OCI-LY1 (cell line): Measurements from ENCODE around the gene TMA7B.

Experiments used
- H2AFZ ChIP-seq: fragments of 200-600 bp; sonication (generic), shearing (Covaris generic); 2 replicates; pipeline ENCODE4 v1.6.0; 2014; ENCODE audit warnings: antibody characterized with exemption, mild to moderate bottlenecking, low read length
- H3F3A ChIP-seq: fragments of 200-600 bp; sonication (generic), shearing (Covaris generic); 2 replicates; pipeline ENCODE4 v1.6.0; 2014; ENCODE audit warnings: mild to moderate bottlenecking, antibody characterized with exemption, low read length, moderate library complexity; ENCODE audit not compliant: insufficient read depth
- H3K27ac ChIP-seq: fragments of 200-600 bp; sonication (generic); 2 replicates; pipeline ENCODE4 v1.5.1; 2014; ENCODE audit warnings: low read length, mixed run types, mild to moderate bottlenecking, low read depth; ENCODE audit not compliant: poor library complexity, severe bottlenecking
- H3K27me3 ChIP-seq: fragments of 200-600 bp; sonication (generic); 2 replicates; pipeline ENCODE4 v1.6.0; 2014; ENCODE audit warnings: antibody characterized with exemption, mild to moderate bottlenecking, low read length, moderate library complexity; ENCODE audit not compliant: insufficient read depth
- H3K36me3 ChIP-seq: fragments of 200-600 bp; sonication (generic); 2 replicates; pipeline ENCODE4 v1.6.1; 2014; ENCODE audit warnings: mild to moderate bottlenecking, antibody characterized with exemption, low read length, moderate library complexity, mixed read lengths; ENCODE audit not compliant: insufficient read depth
- H3K4me1 ChIP-seq: fragments of 200-600 bp; sonication (generic); 2 replicates; pipeline ENCODE4 v1.5.1; 2014; ENCODE audit warnings: mild to moderate bottlenecking, low read length, moderate library complexity; ENCODE audit not compliant: insufficient read depth, severe bottlenecking
- H3K4me2 ChIP-seq: fragments of 200-600 bp; sonication (generic), shearing (Covaris generic); 2 replicates; pipeline ENCODE4 v1.6.1; 2014; ENCODE audit warnings: low read length
- H3K4me3 ChIP-seq: fragments of 200-600 bp; sonication (generic); 2 replicates; pipeline ENCODE4 v1.5.1; 2014; ENCODE audit warnings: low read length, low read depth, mild to moderate bottlenecking, mixed read lengths; ENCODE audit not compliant: poor library complexity, severe bottlenecking
- H3K79me2 ChIP-seq: fragments of 200-600 bp; shearing (Covaris generic); 2 replicates; pipeline ENCODE4 v1.6.1; 2016; ENCODE audit warnings: mixed run types, low read length, mixed read lengths; ENCODE audit not compliant: insufficient read depth
- H3K9ac ChIP-seq: fragments of 200-600 bp; sonication (generic), shearing (Covaris generic); 2 replicates; pipeline ENCODE4 v1.6.1; 2014; ENCODE audit warnings: mild to moderate bottlenecking, low read length, mixed read lengths
- H3K9me2 ChIP-seq: fragments of 200-600 bp; sonication (generic), shearing (Covaris generic); 2 replicates; pipeline ENCODE4 v1.6.1; 2014; ENCODE audit warnings: low read depth, mild to moderate bottlenecking, low read length, mixed read lengths
- H3K9me3 ChIP-seq: fragments of 200-600 bp; shearing (Covaris generic); 2 replicates; pipeline ENCODE4 v1.6.1; 2014; ENCODE audit warnings: low read length, mixed read lengths
- H4K20me1 ChIP-seq: fragments of 200-600 bp; sonication (generic), shearing (Covaris generic); 2 replicates; pipeline ENCODE4 v1.6.0; 2016; ENCODE audit warnings: mild to moderate bottlenecking, low read length; ENCODE audit not compliant: insufficient read depth
- EZH2 ChIP-seq: fragments of 200-600 bp; sonication (generic), shearing (Covaris generic); IDR thresholded peaks from 2 replicates; pipeline ENCODE4 v1.8.0; 2017; ENCODE audit warnings: borderline replicate concordance, mixed run types, mild to moderate bottlenecking, antibody characterized with exemption, low read length, moderate library complexity, mixed read lengths
- TF ChIP-seq, protein P1 (sequence below): fragments of 200-600 bp; sonication (generic), shearing (Covaris generic); IDR thresholded peaks from 2 replicates; pipeline ENCODE4 v1.5.1; 2017; ENCODE audit warnings: mild to moderate bottlenecking, antibody characterized with exemption, low read length, moderate library complexity, mixed read lengths

TMA7B gene

DNA sequence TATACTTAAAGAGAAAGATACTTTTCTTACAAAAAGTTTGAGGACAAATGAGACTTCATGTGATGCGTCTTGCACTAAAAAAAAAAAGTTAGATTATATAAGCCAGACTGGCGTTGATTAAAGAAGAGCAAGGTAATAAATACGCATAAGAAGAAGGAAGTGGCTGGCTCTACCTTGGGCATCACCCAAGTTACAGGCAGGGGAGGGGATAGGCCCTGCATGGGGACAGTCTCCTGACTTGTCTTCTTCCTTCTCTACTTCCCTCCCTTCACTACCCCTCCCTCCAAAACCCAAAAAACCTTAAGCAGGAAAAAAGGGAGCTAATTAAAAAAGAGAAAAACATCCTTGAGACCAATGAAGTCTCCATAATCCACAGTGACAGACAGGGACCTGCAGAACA is 22.3 kb upstream of the TMA7B start:
- H3K4me2 ChIP-seq = no peak overlapping the region
- no peak overlapping the region for H3K27ac ChIP-seq
- H3K27me3 ChIP-seq = no peaks in the 10 kb centered on the region; the same call in 1 of the 2 replicates
- H4K20me1 ChIP-seq = no peaks in the 10 kb centered on the region
- no peaks in the 10 kb centered on the region for H3K4me1 ChIP-seq
- no peaks in the 10 kb centered on the region for H3K9me2 ChIP-seq
- H3K9me3 ChIP-seq = no peaks in the 10 kb centered on the region
- H3K36me3 ChIP-seq = no peaks in the 10 kb centered on the region
- no peak overlapping the region for H2AFZ ChIP-seq
- H3K79me2 ChIP-seq = no peaks in the 10 kb centered on the region
- TF ChIP-seq EZH2 = no peak
- TF ChIP-seq, protein P1, sequence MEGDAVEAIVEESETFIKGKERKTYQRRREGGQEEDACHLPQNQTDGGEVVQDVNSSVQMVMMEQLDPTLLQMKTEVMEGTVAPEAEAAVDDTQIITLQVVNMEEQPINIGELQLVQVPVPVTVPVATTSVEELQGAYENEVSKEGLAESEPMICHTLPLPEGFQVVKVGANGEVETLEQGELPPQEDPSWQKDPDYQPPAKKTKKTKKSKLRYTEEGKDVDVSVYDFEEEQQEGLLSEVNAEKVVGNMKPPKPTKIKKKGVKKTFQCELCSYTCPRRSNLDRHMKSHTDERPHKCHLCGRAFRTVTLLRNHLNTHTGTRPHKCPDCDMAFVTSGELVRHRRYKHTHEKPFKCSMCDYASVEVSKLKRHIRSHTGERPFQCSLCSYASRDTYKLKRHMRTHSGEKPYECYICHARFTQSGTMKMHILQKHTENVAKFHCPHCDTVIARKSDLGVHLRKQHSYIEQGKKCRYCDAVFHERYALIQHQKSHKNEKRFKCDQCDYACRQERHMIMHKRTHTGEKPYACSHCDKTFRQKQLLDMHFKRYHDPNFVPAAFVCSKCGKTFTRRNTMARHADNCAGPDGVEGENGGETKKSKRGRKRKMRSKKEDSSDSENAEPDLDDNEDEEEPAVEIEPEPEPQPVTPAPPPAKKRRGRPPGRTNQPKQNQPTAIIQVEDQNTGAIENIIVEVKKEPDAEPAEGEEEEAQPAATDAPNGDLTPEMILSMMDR = no peak
- H3K9ac ChIP-seq = no peak overlapping the region
- H3F3A ChIP-seq = no peaks in the 10 kb centered on the region
- H3K4me3 ChIP-seq = no peak overlapping the region

DNA sequence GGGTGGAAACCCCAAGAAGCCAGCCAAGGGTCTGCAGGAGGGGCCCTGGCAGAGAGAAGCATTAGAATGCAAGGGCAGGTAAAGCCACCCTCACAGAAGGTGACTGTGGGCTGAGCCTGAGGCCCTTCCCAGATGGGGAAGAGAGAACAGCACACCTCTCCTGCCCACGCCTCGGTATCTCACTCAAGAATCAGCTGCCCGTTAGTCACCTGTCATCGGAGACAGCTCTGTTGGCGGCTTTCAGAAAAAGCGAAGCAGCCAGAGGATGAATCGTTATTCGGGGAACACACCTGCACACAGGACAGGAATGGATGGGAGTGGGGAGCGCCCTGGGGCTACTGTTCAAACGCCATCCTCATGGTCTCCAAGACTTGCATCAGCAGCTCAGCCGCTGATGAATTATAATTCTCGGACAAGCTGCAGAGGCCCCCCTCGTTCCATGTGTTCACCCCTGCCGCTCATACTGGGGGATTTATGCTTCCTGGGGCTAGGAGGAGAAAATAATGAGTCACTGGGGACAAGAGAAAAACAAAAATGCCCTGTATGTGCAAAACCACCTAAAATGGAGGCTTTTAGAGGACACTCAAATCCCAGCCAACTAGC is 21.6 kb upstream of the TMA7B start:
- no peak overlapping the region for H3K27ac ChIP-seq
- TF ChIP-seq, protein P1 = no peak
- no peak for TF ChIP-seq EZH2
- no peaks in the 10 kb centered on the region for H3K9me3 ChIP-seq
- no peaks in the 10 kb centered on the region for H3F3A ChIP-seq
- no peak overlapping the region for H3K4me3 ChIP-seq
- no peaks in the 10 kb centered on the region for H3K4me1 ChIP-seq
- H2AFZ ChIP-seq = no peak overlapping the region
- no peaks in the 10 kb centered on the region for H4K20me1 ChIP-seq
- no peaks in the 10 kb centered on the region; the same call in 1 of the 2 replicates for H3K27me3 ChIP-seq
- H3K79me2 ChIP-seq = no peaks in the 10 kb centered on the region
- H3K36me3 ChIP-seq = no peaks in the 10 kb centered on the region
- no peaks in the 10 kb centered on the region for H3K9me2 ChIP-seq
- H3K9ac ChIP-seq = no peak overlapping the region
- no peak overlapping the region for H3K4me2 ChIP-seq

DNA sequence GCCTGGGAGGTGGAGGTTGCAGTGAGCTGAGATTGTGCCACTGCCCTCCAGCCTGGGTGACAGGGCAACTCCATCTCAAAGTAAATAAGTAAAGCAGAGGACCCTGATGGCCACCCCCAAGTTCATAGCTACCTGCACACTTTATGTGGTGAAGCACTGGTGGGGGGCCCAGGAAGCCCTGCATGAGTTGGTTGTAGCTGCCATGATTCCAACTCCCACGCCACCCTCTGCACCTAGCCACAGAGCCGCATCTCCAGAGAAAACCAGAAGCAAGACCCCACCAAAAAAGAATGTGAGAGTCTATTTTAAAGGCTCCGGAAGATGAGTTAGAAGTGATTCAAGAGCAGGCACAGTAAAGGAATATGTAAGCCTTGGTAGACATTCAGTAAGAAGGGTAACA is 20.4 kb upstream of the TMA7B start:
- no peak for TF ChIP-seq EZH2
- TF ChIP-seq, protein P1 = no peak
- no peak overlapping the region for H3K4me3 ChIP-seq
- no peaks in the 10 kb centered on the region for H3K36me3 ChIP-seq
- H3K27ac ChIP-seq = no peak overlapping the region
- no peaks in the 10 kb centered on the region for H3K27me3 ChIP-seq
- no peaks in the 10 kb centered on the region for H3K79me2 ChIP-seq
- H3K4me2 ChIP-seq = no peak overlapping the region
- H3K9me2 ChIP-seq = no peaks in the 10 kb centered on the region
- no peaks in the 10 kb centered on the region for H3F3A ChIP-seq
- H3K9me3 ChIP-seq = no peaks in the 10 kb centered on the region
- H4K20me1 ChIP-seq = no peaks in the 10 kb centered on the region
- H2AFZ ChIP-seq = no peak overlapping the region
- H3K4me1 ChIP-seq = no peaks in the 10 kb centered on the region
- H3K9ac ChIP-seq = no peak overlapping the region
